ENCODE measurements around the gene WHRN. TPM values are rescaled to one million over a fixed set of nuclear protein-coding genes. Genes with fewer than 3 reads are reported as not detected.

Gene WHRN
- polyA plus RNA-seq, 4 donors = 2.7 to 12.9 (median 7.9) TPM

- no peak overlapping the region for H3K27ac ChIP-seq (ENCODE audit: low read depth in 1 of 3, low read length in 2 of 3)
- H3K9me3 ChIP-seq (ENCODE audit: control insufficient read depth in 2 of 2, insufficient read depth in 1 of 2, low read depth in 1 of 2, low read length in 1 of 2) = no peaks in the 10 kb centered on the region
- no peaks in the 10 kb centered on the region for H3K27me3 ChIP-seq (ENCODE audit: control insufficient read depth in 3 of 3, insufficient read depth in 3 of 3, low read length in 3 of 3)
- DNase-seq (peak in 1 of 2 donors; percentile 9), FAIRE-seq (no peak)
- WGBS, 3 donors = 17 to 55% (median 45%) methylated on average over 8 of the region's 8 CpGs
- H3K4me3 ChIP-seq (ENCODE audit: low read depth in 1 of 3, low read length in 3 of 3) = no peak overlapping the region
- H3K36me3 ChIP-seq (ENCODE audit: control insufficient read depth in 3 of 3, insufficient read depth in 2 of 3, low read depth in 1 of 3, low read length in 3 of 3) = peaks cover 0 to 3% (median 0%) of the 10 kb centered on the region in 3 donors
- peaks cover 0 to 5% (median 0%) of the 10 kb centered on the region in 3 donors for H3K4me1 ChIP-seq (ENCODE audit: control insufficient read depth in 3 of 3, insufficient read depth in 2 of 3, low read depth in 1 of 3, low read length in 2 of 3)
Measured at GRCh38 chr9:114493521-114494184, 11.6 kb downstream of the WHRN start.

DNA sequence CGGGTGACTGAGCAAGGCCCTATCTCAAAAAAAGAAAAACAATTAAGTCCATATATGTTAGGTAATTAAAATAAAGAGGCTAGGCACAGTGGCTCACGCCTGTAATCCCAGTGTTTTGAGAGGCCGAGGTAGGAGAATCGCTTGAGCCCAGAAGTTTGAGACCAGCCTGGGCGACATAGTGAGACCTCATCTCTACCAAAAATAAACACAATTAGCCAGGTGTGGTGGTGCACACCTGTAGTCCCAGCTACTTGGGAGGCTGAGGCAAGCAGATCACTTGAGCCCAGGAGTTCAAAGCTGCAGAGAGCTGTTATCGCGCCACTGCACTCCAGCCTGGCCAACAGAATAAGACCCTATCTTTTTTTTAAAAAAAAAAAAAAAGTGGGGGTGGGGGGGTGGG, 12.3 kb downstream of the WHRN start:
- H3K4me1 ChIP-seq (ENCODE audit: control insufficient read depth in 3 of 3, insufficient read depth in 2 of 3, low read depth in 1 of 3, low read length in 2 of 3) = peaks cover 0 to 5% (median 0%) of the 10 kb centered on the region in 3 donors

DNA sequence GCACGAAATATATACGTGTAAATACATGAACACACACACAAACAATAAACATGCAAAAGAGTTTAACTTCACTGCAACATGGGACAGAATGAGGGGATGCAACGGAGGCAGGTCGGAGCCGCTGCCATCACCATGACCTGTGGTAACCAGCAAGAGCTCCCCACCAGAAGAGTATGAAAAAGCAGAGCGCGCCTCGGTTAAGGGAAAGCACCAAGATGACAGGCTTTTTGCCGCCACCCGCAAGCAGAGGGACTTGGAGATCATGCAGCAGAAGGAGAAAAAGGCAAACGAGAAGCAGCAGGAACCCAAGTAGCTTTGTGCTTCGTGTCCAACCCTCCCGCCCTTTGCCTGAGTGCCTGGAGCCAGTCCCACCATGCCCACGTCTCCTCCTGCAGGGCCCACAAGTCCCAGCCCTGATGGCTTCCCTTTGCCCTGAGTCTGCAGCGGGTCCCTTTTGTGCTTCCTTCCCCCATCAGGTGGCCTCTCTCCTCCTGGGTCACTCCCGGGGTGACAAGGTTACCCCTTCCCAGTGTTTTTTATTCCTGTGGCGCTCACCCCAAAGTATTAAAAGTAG, 13.8 kb downstream of the WHRN start:
- Histone ChIP-seq H3K36me3 (ENCODE audit: control insufficient read depth in 3 of 3, insufficient read depth in 2 of 3, low read depth in 1 of 3, low read length in 3 of 3) (peaks cover 0 to 3% (median 0%) of the 10 kb centered on the region in 3 donors), H3K27me3 (ENCODE audit: control insufficient read depth in 3 of 3, insufficient read depth in 3 of 3, low read length in 3 of 3) (no peaks in the 10 kb centered on the region), H3K4me1 (ENCODE audit: control insufficient read depth in 3 of 3, insufficient read depth in 2 of 3, low read depth in 1 of 3, low read length in 2 of 3) (peaks cover 0 to 5% (median 0%) of the 10 kb centered on the region in 3 donors), H3K9me3 (ENCODE audit: control insufficient read depth in 2 of 2, insufficient read depth in 1 of 2, low read depth in 1 of 2, low read length in 1 of 2) (no peaks in the 10 kb centered on the region), H3K27ac (ENCODE audit: low read depth in 1 of 3, low read length in 2 of 3) (no peak overlapping the region), H3K4me3 (ENCODE audit: low read depth in 1 of 3, low read length in 3 of 3) (no peak overlapping the region)
- DNase-seq = no peak
- 80 to 85% (median 84%) methylated on average over 17 of the region's 17 CpGs for WGBS, 3 donors
- no peak for FAIRE-seq

More for the DNA sequence above, 12.3 kb downstream of the WHRN start:
- no peak overlapping the region for H3K27ac ChIP-seq (ENCODE audit: low read depth in 1 of 3, low read length in 2 of 3)
- 97 to 99% (median 98%) methylated on average over 7 of the region's 7 CpGs for WGBS, 3 donors
- H3K4me3 ChIP-seq (ENCODE audit: low read depth in 1 of 3, low read length in 3 of 3) = no peak overlapping the region
- H3K9me3 ChIP-seq (ENCODE audit: control insufficient read depth in 2 of 2, insufficient read depth in 1 of 2, low read depth in 1 of 2, low read length in 1 of 2) = no peaks in the 10 kb centered on the region
- H3K27me3 ChIP-seq (ENCODE audit: control insufficient read depth in 3 of 3, insufficient read depth in 3 of 3, low read length in 3 of 3) = no peaks in the 10 kb centered on the region
- peaks cover 0 to 3% (median 0%) of the 10 kb centered on the region in 3 donors for H3K36me3 ChIP-seq (ENCODE audit: control insufficient read depth in 3 of 3, insufficient read depth in 2 of 3, low read depth in 1 of 3, low read length in 3 of 3)
- FAIRE-seq = no peak
- no peak for DNase-seq

GRCh38 chr9:114489928-114490327, 15.3 kb downstream of the WHRN start:
- Histone ChIP-seq H3K36me3 (ENCODE audit: control insufficient read depth in 3 of 3, insufficient read depth in 2 of 3, low read depth in 1 of 3, low read length in 3 of 3) (peaks cover 0 to 3% (median 0%) of the 10 kb centered on the region in 3 donors), H3K4me1 (ENCODE audit: control insufficient read depth in 3 of 3, insufficient read depth in 2 of 3, low read depth in 1 of 3, low read length in 2 of 3) (peaks cover 0 to 5% (median 0%) of the 10 kb centered on the region in 3 donors), H3K27ac (ENCODE audit: low read depth in 1 of 3, low read length in 2 of 3) (no peak overlapping the region), H3K4me3 (ENCODE audit: low read depth in 1 of 3, low read length in 3 of 3) (no peak overlapping the region), H3K9me3 (ENCODE audit: control insufficient read depth in 2 of 2, insufficient read depth in 1 of 2, low read depth in 1 of 2, low read length in 1 of 2) (no peaks in the 10 kb centered on the region), H3K27me3 (ENCODE audit: control insufficient read depth in 3 of 3, insufficient read depth in 3 of 3, low read length in 3 of 3) (no peaks in the 10 kb centered on the region)
- DNase-seq (no peak), FAIRE-seq (no peak)
- 90 to 96% (median 95%) methylated on average over 12 of the region's 12 CpGs for WGBS, 3 donors

DNA sequence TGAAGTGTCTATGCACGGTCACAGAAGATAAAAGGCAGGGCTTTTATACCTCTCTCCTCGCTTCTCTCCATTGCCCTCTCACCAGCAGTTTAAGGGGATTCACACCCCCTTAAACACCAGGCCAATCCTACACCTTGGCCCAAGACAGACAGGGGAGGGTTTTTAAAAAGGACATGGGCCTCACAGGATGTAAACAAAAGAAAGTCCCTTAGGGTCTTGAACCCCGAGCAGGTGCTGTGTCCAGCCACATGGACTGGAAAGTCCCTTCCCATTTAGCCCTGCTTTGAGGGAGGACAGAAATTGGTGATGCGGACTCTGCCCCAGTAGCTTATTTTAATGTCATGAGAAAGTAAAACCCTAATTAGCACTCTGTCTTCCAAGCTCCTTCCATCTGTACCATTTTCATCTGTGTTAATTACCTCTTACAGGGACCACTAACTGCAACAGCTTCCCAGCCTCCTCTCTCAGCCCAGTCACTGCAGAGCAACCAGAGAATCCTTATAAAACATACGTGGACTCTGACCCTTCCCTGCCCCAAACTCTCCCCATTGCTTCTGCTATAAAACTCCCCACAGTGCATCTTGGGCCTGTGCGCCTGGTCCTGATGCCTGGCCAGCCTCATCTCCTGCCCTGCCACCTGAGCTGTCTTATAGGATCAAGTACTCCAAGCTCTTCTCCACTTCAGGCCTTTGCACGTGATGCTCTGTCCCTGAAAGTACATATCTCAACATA, 16.7 kb downstream of the WHRN start:
- FAIRE-seq (no peak), DNase-seq (peak in 1 of 2 donors; percentile 51)
- WGBS, 3 donors = 41 to 63% (median 57%) methylated on average over 7 of the region's 7 CpGs

GRCh38 chr9:114487607-114488300, 17.5 kb downstream of the WHRN start:
- WGBS, 3 donors = 56 to 72% (median 66%) methylated on average over 6 of the region's 6 CpGs
- Histone ChIP-seq H3K27me3 (ENCODE audit: control insufficient read depth in 3 of 3, insufficient read depth in 3 of 3, low read length in 3 of 3) (no peaks in the 10 kb centered on the region), H3K36me3 (ENCODE audit: control insufficient read depth in 3 of 3, insufficient read depth in 2 of 3, low read depth in 1 of 3, low read length in 3 of 3) (peaks cover 0 to 3% (median 0%) of the 10 kb centered on the region in 3 donors), H3K4me3 (ENCODE audit: low read depth in 1 of 3, low read length in 3 of 3) (no peak overlapping the region), H3K4me1 (ENCODE audit: control insufficient read depth in 3 of 3, insufficient read depth in 2 of 3, low read depth in 1 of 3, low read length in 2 of 3) (no peaks in the 10 kb centered on the region), H3K9me3 (ENCODE audit: control insufficient read depth in 2 of 2, insufficient read depth in 1 of 2, low read depth in 1 of 2, low read length in 1 of 2) (no peaks in the 10 kb centered on the region), H3K27ac (ENCODE audit: low read depth in 1 of 3, low read length in 2 of 3) (no peak overlapping the region)
- FAIRE-seq = no peak
- DNase-seq = peak; percentile 86 to 87

More for the DNA sequence above, 16.7 kb downstream of the WHRN start:
- H3K36me3 ChIP-seq (ENCODE audit: control insufficient read depth in 3 of 3, insufficient read depth in 2 of 3, low read depth in 1 of 3, low read length in 3 of 3) = peaks cover 0 to 3% (median 0%) of the 10 kb centered on the region in 3 donors
- no peak overlapping the region for H3K4me3 ChIP-seq (ENCODE audit: low read depth in 1 of 3, low read length in 3 of 3)
- no peaks in the 10 kb centered on the region for H3K27me3 ChIP-seq (ENCODE audit: control insufficient read depth in 3 of 3, insufficient read depth in 3 of 3, low read length in 3 of 3)
- H3K9me3 ChIP-seq (ENCODE audit: control insufficient read depth in 2 of 2, insufficient read depth in 1 of 2, low read depth in 1 of 2, low read length in 1 of 2) = no peaks in the 10 kb centered on the region
- peaks cover 0 to 3% (median 0%) of the 10 kb centered on the region in 3 donors for H3K4me1 ChIP-seq (ENCODE audit: control insufficient read depth in 3 of 3, insufficient read depth in 2 of 3, low read depth in 1 of 3, low read length in 2 of 3)
- no peak overlapping the region for H3K27ac ChIP-seq (ENCODE audit: low read depth in 1 of 3, low read length in 2 of 3)

DNA sequence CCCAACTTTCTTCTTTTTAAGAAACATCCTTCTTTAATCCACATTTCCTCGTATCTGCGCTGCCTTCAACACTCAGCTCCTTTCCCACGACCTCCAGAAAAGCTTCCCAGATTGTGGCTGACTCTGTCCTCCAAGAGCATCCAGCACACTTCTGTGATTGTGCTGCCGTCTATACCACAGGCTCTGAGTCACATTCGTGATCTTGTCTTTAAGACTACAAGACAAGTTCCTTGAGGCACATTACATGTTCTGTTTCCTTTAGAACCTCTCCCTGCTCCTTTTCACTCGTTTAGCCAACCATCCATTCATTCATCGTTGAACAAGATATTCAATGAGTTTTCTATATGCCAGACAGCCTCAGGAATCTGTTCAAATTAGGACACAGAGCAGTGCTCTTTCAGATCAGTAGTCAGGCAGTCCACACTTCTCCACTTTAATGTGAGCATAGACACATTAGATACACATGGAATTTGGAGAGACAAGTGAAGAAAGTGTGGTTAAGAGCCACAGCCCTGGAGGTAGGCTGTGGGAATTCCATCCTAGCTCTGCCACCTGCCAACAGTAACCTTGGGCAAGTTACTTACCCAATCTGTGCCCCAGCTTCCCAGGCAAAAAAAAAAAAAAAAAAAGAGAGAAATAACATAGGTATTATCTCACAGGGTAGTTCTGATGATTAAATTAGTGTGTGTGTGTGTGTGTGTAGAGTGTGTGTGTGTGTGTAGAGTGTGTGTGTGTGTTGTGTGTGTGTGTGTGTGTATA, 18.9 kb downstream of the WHRN start:
- no peaks in the 10 kb centered on the region for H3K36me3 ChIP-seq (ENCODE audit: control insufficient read depth in 3 of 3, insufficient read depth in 2 of 3, low read depth in 1 of 3, low read length in 3 of 3)
- no peaks in the 10 kb centered on the region for H3K4me1 ChIP-seq (ENCODE audit: control insufficient read depth in 3 of 3, insufficient read depth in 2 of 3, low read depth in 1 of 3, low read length in 2 of 3)
- no peak overlapping the region for H3K4me3 ChIP-seq (ENCODE audit: low read depth in 1 of 3, low read length in 3 of 3)
- FAIRE-seq = no peak
- WGBS, 3 donors = 75 to 80% (median 80%) methylated on average over 7 of the region's 7 CpGs
- no peaks in the 10 kb centered on the region for H3K27me3 ChIP-seq (ENCODE audit: control insufficient read depth in 3 of 3, insufficient read depth in 3 of 3, low read length in 3 of 3)
- H3K9me3 ChIP-seq (ENCODE audit: control insufficient read depth in 2 of 2, insufficient read depth in 1 of 2, low read depth in 1 of 2, low read length in 1 of 2) = no peaks in the 10 kb centered on the region
- DNase-seq = no peak
- H3K27ac ChIP-seq (ENCODE audit: low read depth in 1 of 3, low read length in 2 of 3) = no peak overlapping the region
